GM23338 (cell line): ENCODE data around the gene COL24A1. TPM values are rescaled to one million over a fixed set of nuclear protein-coding genes. Genes with fewer than 3 reads are reported as not detected.

Experiments used
- ATAC-seq: fragments of 200-7000 bp; cut with Tn5 transposase; 3 replicates; pipeline ENCODE4 v1.9.1; 2020
- DNase-seq: peaks from one replicate; pipeline ENCODE4 v3.0.0-alpha.2; 2015; ENCODE audit warnings: low spot score
- H2AFZ ChIP-seq: fragments of 200-600 bp; sonication (generic); 2 replicates; pipeline ENCODE4 v1.8.0; 2016; ENCODE audit warnings: antibody characterized with exemption, mild to moderate bottlenecking, moderate library complexity
- H3F3A ChIP-seq: fragments of 200-600 bp; sonication (generic); replicated peaks from 2 replicates; pipeline ENCODE4 v1.8.0; 2017; ENCODE audit warnings: antibody characterized with exemption, mixed run types, low read depth
- H3K27ac ChIP-seq: fragments of 200-600 bp; sonication (generic); 2 replicates; pipeline ENCODE4 v1.6.1; 2016; ENCODE audit warnings: low read depth
- H3K27me3 ChIP-seq: fragments of 200-600 bp; sonication (generic); 2 replicates; pipeline ENCODE4 v1.8.0; 2016; ENCODE audit warnings: mild to moderate bottlenecking, mixed run types, moderate library complexity; ENCODE audit not compliant: insufficient read depth
- H3K36me3 ChIP-seq: fragments of 200-600 bp; sonication (generic); 2 replicates; pipeline ENCODE4 v1.8.0; 2016; ENCODE audit warnings: mild to moderate bottlenecking; ENCODE audit not compliant: insufficient read depth
- H3K4me1 ChIP-seq: fragments of 200-600 bp; sonication (generic); 2 replicates; pipeline ENCODE4 v1.8.0; 2016; ENCODE audit warnings: mild to moderate bottlenecking, moderate library complexity; ENCODE audit not compliant: insufficient read depth
- H3K4me2 ChIP-seq: fragments of 200-600 bp; sonication (generic); 2 replicates; pipeline ENCODE4 v1.7.1; 2017; ENCODE audit warnings: mixed run types
- H3K4me3 ChIP-seq: fragments of 200-600 bp; sonication (generic); 2 replicates; pipeline ENCODE4 v1.6.1; 2016; ENCODE audit warnings: mixed run types
- H3K79me2 ChIP-seq: fragments of 200-600 bp; sonication (generic); replicated peaks from 2 replicates; pipeline ENCODE4 v1.8.0; 2017; ENCODE audit warnings: mild to moderate bottlenecking; ENCODE audit not compliant: insufficient read depth
- H3K9me2 ChIP-seq: fragments of 200-600 bp; sonication (generic); 2 replicates; pipeline ENCODE4 v1.8.0; 2017; ENCODE audit not compliant: insufficient read depth
- H4K20me1 ChIP-seq: fragments of 200-600 bp; sonication (generic); replicated peaks from 2 replicates; pipeline ENCODE4 v1.8.0; 2017; ENCODE audit warnings: mild to moderate bottlenecking; ENCODE audit not compliant: insufficient read depth
- H3K27ac Mint-ChIP-seq: 2 replicates; pipeline ENCODE4 v1.8.0; 2020; ENCODE audit warnings: inconsistent platforms, mild to moderate bottlenecking, moderate library complexity, mixed read lengths
- H3K27me3 Mint-ChIP-seq: 3 replicates; pipeline ENCODE4 v1.8.0; 2022; ENCODE audit warnings: low read depth, mild to moderate bottlenecking, moderate library complexity, mixed read lengths, inconsistent platforms; ENCODE audit not compliant: insufficient read depth, poor library complexity
- H3K36me3 Mint-ChIP-seq: 3 replicates; pipeline ENCODE4 v1.8.0; 2021; ENCODE audit warnings: low read depth, mild to moderate bottlenecking, inconsistent platforms, moderate library complexity, mixed read lengths
- H3K4me1 Mint-ChIP-seq: 3 replicates; pipeline ENCODE4 v1.8.0; 2020; ENCODE audit warnings: mild to moderate bottlenecking, inconsistent platforms, mixed read lengths
- H3K4me3 Mint-ChIP-seq: 3 replicates; pipeline ENCODE4 v1.8.0; 2021; ENCODE audit warnings: moderate library complexity, mild to moderate bottlenecking, inconsistent platforms, mixed read lengths
- H3K9me3 Mint-ChIP-seq: 3 replicates; pipeline ENCODE4 v1.8.0; 2020; ENCODE audit warnings: moderate library complexity, mild to moderate bottlenecking, inconsistent platforms, mixed read lengths
- CREB1 ChIP-seq: fragments of 250-450 bp; sonication (Bioruptor Pico); IDR thresholded peaks from 2 replicates; pipeline ENCODE4 v1.5.0; 2020; ENCODE audit warnings: low read depth, mild to moderate bottlenecking, moderate library complexity
- CTCF ChIP-seq, 2 experiments: fragments of 200-600 bp in 1 of 2; sonication (generic) in 1 of 2; conservative IDR thresholded peaks; 2 replicates each; pipeline versions ENCODE4 v1.5.1 to v1.6.1; 2016 to 2017; ENCODE audit warnings: antibody characterized with exemption in 2 of 2, low read depth in 2 of 2, mild to moderate bottlenecking in 2 of 2, moderate library complexity in 1 of 2
- EZH2 ChIP-seq: fragments of 200-600 bp; sonication (generic); IDR thresholded peaks from one replicate; pipeline ENCODE4 v1.8.0; 2017; ENCODE audit warnings: antibody characterized with exemption, mild to moderate bottlenecking, low read depth; ENCODE audit not compliant: unreplicated experiment
- JUNB ChIP-seq: IDR thresholded peaks from one replicate; pipeline ENCODE4 v1.6.1; 2016; ENCODE audit warnings: antibody characterized with exemption; ENCODE audit not compliant: unreplicated experiment
- NANOG ChIP-seq: IDR thresholded peaks from 2 replicates; pipeline ENCODE4 v1.6.1; 2016; ENCODE audit warnings: antibody characterized with exemption, borderline replicate concordance
- POLR2AphosphoS5 ChIP-seq: IDR thresholded peaks from 2 replicates; pipeline ENCODE4 v1.6.1; 2016; ENCODE audit warnings: antibody characterized with exemption, low read depth
- REST ChIP-seq: IDR thresholded peaks from one replicate; pipeline ENCODE4 v1.6.1; 2018; ENCODE audit warnings: antibody characterized with exemption; ENCODE audit not compliant: unreplicated experiment
- STAT1 ChIP-seq: IDR thresholded peaks from one replicate; pipeline ENCODE4 v1.6.1; 2016; ENCODE audit warnings: antibody characterized with exemption; ENCODE audit not compliant: unreplicated experiment
- polyA plus RNA-seq: library from polyadenylated mRNA; unstranded; fragments of >200 nt; fragmentation: Nextera tagmentation; extraction: Ambion mirVana; gene quantifications from 2 replicates; pipeline ENCODE4 v1.2.1, GENCODE V29; 2016
- total RNA-seq: library from RNA; depleted of rRNA; stranded (reverse); fragments of >200 nt; shearing (Covaris generic); gene quantifications from 2 replicates; pipeline ENCODE4 v1.2.3, GENCODE V29; 2014
- TF ChIP-seq, protein P1 (sequence below): IDR thresholded peaks from 2 replicates; pipeline ENCODE4 v1.6.1; 2016; ENCODE audit warnings: antibody characterized with exemption
- TF ChIP-seq, protein P2 (sequence below): fragments of 250-450 bp; sonication (Bioruptor Pico); IDR thresholded peaks from 2 replicates; pipeline ENCODE4 v1.5.0; 2020; ENCODE audit warnings: mild to moderate bottlenecking, moderate library complexity

The COL24A1 gene
- total and polyA plus RNA-seq, 2 experiments from 2014 or later = 1.2 to 2.1 TPM

GRCh38 chr1:85743814-85744213 is 412.8 kb downstream of the COL24A1 start:
- no peak overlapping the region for H3K27ac ChIP-seq
- DNase-seq (no peak), ATAC-seq (no peak)
- no peak overlapping the region for H2AFZ ChIP-seq
- no peak overlapping the region for H3K4me2 ChIP-seq
- H3K9me2 ChIP-seq = no peaks in the 10 kb centered on the region
- TF ChIP-seq POLR2AphosphoS5 (no peak), JUNB (no peak), CREB1 (CRISPR knock-in tag) (no peak), NANOG (no peak), EZH2 (no peak)
- TF ChIP-seq, protein P1, sequence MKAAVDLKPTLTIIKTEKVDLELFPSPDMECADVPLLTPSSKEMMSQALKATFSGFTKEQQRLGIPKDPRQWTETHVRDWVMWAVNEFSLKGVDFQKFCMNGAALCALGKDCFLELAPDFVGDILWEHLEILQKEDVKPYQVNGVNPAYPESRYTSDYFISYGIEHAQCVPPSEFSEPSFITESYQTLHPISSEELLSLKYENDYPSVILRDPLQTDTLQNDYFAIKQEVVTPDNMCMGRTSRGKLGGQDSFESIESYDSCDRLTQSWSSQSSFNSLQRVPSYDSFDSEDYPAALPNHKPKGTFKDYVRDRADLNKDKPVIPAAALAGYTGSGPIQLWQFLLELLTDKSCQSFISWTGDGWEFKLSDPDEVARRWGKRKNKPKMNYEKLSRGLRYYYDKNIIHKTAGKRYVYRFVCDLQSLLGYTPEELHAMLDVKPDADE = no peak
- Mint-ChIP-seq H3K27ac (no peak overlapping the region), H3K9me3 (peaks cover 3% of the 10 kb centered on the region; the same call in 1 of the 3 replicates), H3K27me3 (peaks cover 4% of the 10 kb centered on the region), H3K4me1 (peaks cover 2% of the 10 kb centered on the region; the same call in 1 of the 3 replicates), H3K36me3 (0 out of 3 replicates have a peak, but pooled peaks cover 3% of the 10 kb centered on the region), H3K4me3 (no peak overlapping the region)
- no peaks in the 10 kb centered on the region for H3K4me1 ChIP-seq
- no peaks in the 10 kb centered on the region for H3K27me3 ChIP-seq
- no peaks in the 10 kb centered on the region for H4K20me1 ChIP-seq
- H3K36me3 ChIP-seq = no peaks in the 10 kb centered on the region
- H3K4me3 ChIP-seq = no peak overlapping the region
- no peaks in the 10 kb centered on the region for H3F3A ChIP-seq
- H3K79me2 ChIP-seq = no peaks in the 10 kb centered on the region

DNA sequence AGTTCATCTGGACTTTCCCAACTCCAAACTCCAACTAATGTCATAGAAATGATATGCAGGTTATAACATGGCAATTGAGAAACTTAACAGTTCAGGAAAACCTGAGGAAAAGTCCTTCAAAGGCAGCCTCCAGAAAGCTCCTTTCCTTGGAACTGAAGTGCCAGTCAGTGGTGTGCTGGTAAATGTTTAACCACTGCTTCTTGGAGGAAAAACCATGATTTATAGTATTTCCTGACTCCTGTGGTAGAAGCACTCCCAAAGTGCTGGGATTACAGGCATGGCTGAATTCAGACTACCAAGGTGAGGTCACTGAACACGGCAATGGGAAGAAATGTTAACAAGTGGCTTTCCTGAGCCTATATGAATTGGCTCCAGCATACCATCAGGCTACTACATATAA is 421.6 kb downstream of the COL24A1 start:
- Histone ChIP-seq H3K4me1 (no peaks in the 10 kb centered on the region), H3K27me3 (no peaks in the 10 kb centered on the region), H3K9me2 (no peaks in the 10 kb centered on the region), H3K4me2 (no peak overlapping the region), H4K20me1 (no peaks in the 10 kb centered on the region), H3K4me3 (no peak overlapping the region), H3K36me3 (no peaks in the 10 kb centered on the region), H3K27ac (no peak overlapping the region), H2AFZ (peak overlapping the region; percentile 82; the same call in 1 of the 2 replicates), H3K79me2 (no peaks in the 10 kb centered on the region), H3F3A (no peaks in the 10 kb centered on the region)
- ATAC-seq = no peak
- no peak overlapping the region for H3K27ac Mint-ChIP-seq
- no peaks in the 10 kb centered on the region for H3K9me3 Mint-ChIP-seq
- no peak for DNase-seq
- H3K27me3 Mint-ChIP-seq = no peaks in the 10 kb centered on the region
- no peaks in the 10 kb centered on the region for H3K36me3 Mint-ChIP-seq
- H3K4me3 Mint-ChIP-seq = no peak overlapping the region
- H3K4me1 Mint-ChIP-seq = no peaks in the 10 kb centered on the region
- TF ChIP-seq REST (no peak), JUNB (no peak), STAT1 (no peak), NANOG (no peak), CTCF (conservative IDR thresholded peaks at IDR 0.05; ENCODE audit: low read depth in 2 of 2) (no peak)
- TF ChIP-seq, protein P2, sequence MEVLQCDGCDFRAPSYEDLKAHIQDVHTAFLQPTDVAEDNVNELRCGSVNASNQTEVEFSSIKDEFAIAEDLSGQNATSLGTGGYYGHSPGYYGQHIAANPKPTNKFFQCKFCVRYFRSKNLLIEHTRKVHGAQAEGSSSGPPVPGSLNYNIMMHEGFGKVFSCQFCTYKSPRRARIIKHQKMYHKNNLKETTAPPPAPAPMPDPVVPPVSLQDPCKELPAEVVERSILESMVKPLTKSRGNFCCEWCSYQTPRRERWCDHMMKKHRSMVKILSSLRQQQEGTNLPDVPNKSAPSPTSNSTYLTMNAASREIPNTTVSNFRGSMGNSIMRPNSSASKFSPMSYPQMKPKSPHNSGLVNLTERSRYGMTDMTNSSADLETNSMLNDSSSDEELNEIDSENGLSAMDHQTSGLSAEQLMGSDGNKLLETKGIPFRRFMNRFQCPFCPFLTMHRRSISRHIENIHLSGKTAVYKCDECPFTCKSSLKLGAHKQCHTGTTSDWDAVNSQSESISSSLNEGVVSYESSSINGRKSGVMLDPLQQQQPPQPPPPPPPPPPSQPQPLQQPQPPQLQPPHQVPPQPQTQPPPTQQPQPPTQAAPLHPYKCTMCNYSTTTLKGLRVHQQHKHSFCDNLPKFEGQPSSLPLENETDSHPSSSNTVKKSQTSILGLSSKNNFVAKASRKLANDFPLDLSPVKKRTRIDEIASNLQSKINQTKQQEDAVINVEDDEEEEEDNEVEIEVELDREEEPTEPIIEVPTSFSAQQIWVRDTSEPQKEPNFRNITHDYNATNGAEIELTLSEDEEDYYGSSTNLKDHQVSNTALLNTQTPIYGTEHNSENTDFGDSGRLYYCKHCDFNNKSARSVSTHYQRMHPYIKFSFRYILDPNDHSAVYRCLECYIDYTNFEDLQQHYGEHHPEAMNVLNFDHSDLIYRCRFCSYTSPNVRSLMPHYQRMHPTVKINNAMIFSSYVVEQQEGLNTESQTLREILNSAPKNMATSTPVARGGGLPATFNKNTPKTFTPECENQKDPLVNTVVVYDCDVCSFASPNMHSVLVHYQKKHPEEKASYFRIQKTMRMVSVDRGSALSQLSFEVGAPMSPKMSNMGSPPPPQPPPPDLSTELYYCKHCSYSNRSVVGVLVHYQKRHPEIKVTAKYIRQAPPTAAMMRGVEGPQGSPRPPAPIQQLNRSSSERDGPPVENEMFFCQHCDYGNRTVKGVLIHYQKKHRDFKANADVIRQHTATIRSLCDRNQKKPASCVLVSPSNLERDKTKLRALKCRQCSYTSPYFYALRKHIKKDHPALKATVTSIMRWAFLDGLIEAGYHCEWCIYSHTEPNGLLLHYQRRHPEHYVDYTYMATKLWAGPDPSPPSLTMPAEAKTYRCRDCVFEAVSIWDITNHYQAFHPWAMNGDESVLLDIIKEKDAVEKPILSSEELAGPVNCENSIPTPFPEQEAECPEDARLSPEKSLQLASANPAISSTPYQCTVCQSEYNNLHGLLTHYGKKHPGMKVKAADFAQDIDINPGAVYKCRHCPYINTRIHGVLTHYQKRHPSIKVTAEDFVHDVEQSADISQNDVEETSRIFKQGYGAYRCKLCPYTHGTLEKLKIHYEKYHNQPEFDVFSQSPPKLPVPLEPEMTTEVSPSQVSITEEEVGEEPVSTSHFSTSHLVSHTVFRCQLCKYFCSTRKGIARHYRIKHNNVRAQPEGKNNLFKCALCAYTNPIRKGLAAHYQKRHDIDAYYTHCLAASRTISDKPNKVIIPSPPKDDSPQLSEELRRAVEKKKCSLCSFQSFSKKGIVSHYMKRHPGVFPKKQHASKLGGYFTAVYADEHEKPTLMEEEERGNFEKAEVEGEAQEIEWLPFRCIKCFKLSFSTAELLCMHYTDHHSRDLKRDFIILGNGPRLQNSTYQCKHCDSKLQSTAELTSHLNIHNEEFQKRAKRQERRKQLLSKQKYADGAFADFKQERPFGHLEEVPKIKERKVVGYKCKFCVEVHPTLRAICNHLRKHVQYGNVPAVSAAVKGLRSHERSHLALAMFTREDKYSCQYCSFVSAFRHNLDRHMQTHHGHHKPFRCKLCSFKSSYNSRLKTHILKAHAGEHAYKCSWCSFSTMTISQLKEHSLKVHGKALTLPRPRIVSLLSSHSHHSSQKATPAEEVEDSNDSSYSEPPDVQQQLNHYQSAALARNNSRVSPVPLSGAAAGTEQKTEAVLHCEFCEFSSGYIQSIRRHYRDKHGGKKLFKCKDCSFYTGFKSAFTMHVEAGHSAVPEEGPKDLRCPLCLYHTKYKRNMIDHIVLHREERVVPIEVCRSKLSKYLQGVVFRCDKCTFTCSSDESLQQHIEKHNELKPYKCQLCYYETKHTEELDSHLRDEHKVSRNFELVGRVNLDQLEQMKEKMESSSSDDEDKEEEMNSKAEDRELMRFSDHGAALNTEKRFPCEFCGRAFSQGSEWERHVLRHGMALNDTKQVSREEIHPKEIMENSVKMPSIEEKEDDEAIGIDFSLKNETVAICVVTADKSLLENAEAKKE = no peak
